Esophagus squamous epithelium (tissue), 5 donors: ENCODE results near the gene MRPL43. TPM values are rescaled to one million over a fixed set of nuclear protein-coding genes. Genes with fewer than 3 reads are reported as not detected.

Experiments used
- DNase-seq: peaks from one replicate; lab custom pipeline; 2025; lab: John Stamatoyannopoulos, UW
- H3K27ac ChIP-seq, 4 donors: fragments of 200-600 bp; sonication (generic); one replicate each; pipeline ENCODE4 v1.5.1; 2016 to 2019; ENCODE audit warnings: mild to moderate bottlenecking in 1 of 4
- H3K27me3 ChIP-seq, 4 donors: fragments of 200-600 bp; sonication (generic); 1 replicate in 3 of 4; 2 replicates in 1 of 4; pipeline versions ENCODE4 v1.5.1 to v1.6.0; 2017 to 2021; ENCODE audit warnings: antibody characterized with exemption in 1 of 4
- H3K36me3 ChIP-seq, 3 donors: fragments of 200-600 bp; sonication (generic); one replicate each; pipeline ENCODE4 v1.5.1; 2016 to 2019
- H3K4me1 ChIP-seq, 3 donors: fragments of 200-600 bp; sonication (generic); one replicate each; pipeline ENCODE4 v1.5.1; 2017 to 2019
- H3K4me3 ChIP-seq, 4 donors: fragments of 200-600 bp; sonication (generic); 1 replicate in 3 of 4; 2 replicates in 1 of 4; pipeline ENCODE4 v1.5.1; 2016 to 2019; ENCODE audit warnings: mild to moderate bottlenecking in 2 of 4, moderate library complexity in 1 of 4
- H3K9me3 ChIP-seq, 3 donors: fragments of 200-600 bp; sonication (generic); one replicate each; pipeline ENCODE4 v1.5.1; 2016 to 2019
- CTCF ChIP-seq, 6 experiments: fragments of 450-650 bp in 4 of 6; fragments of 200-600 bp in 2 of 6; sonication (generic) in 2 of 6; IDR thresholded peaks; one replicate each; pipeline ENCODE4 v1.5.1; 2016 to 2019; ENCODE audit warnings: antibody characterized with exemption in 6 of 6, mild to moderate bottlenecking in 4 of 6, moderate library complexity in 4 of 6
- POLR2A ChIP-seq, 4 donors: fragments of 450-650 bp; IDR thresholded peaks; one replicate each; pipeline ENCODE4 v1.6.1; 2017; ENCODE audit warnings: antibody characterized with exemption in 4 of 4, mild to moderate bottlenecking in 4 of 4, moderate library complexity in 3 of 4
- WGBS, 2 donors: methylation state at CpG; one replicate each; pipeline ENCODE4 v1.1.5; 2018; 5-methylcytosine and 5-hydroxymethylcytosine counted together
- intact Hi-C: fragments of 100-400 bp; cut with DNase I; formaldehyde crosslinking; loops from one replicate; pipeline ENCODE4 v1.15.0; 2022
- total RNA-seq, 4 donors: library from RNA; depleted of rRNA; stranded (reverse); fragments of >200 nt; gene quantifications; one replicate each; pipeline ENCODE4 v1.1.0, GENCODE V29; 2016
- donor health status: DM: yes; HTN: yes; CAD: no.

Gene MRPL43
- total RNA-seq, 4 donors from 2014 or later = 52.7 to 71.9 (median 60.7) TPM

GRCh38 chr10:101033276-101033675, 46.0 kb upstream of the MRPL43 start:
- Histone ChIP-seq H3K4me3 (peak overlapping the region in 2 of 4 donors; percentile 71 to 81), H3K36me3 (peaks cover 6 to 38% (median 31%) of the 10 kb centered on the region in 3 donors), H3K4me1 (peaks cover 18 to 58% (median 20%) of the 10 kb centered on the region in 3 donors), H3K27me3 (peaks cover 0 to 21% (median 0%) of the 10 kb centered on the region in 4 donors), H3K9me3 (no peaks in the 10 kb centered on the region), H3K27ac (peak overlapping the region; percentile 82 to 99 (median 98))
- intact Hi-C loops = no loop called here
- no peak for DNase-seq
- TF ChIP-seq CTCF (IDR thresholded peaks at IDR 0.05) = no peak
- 61 to 78% methylated on average over 3 of the region's 3 CpGs for WGBS, 2 donors

- Histone ChIP-seq H3K9me3 (no peaks in the 10 kb centered on the region), H3K36me3 (peaks cover 6 to 32% (median 26%) of the 10 kb centered on the region in 3 donors), H3K4me1 (peaks cover 18 to 58% (median 20%) of the 10 kb centered on the region in 3 donors), H3K4me3 (peak overlapping the region; percentile 41 to 81 (median 72)), H3K27ac (peak overlapping the region; percentile 82 to 99 (median 98)), H3K27me3 (peaks cover 0 to 21% (median 0%) of the 10 kb centered on the region in 4 donors)
- 8 to 17% methylated on average over 3 to 5 of the region's 6 CpGs for WGBS, 2 donors
- TF ChIP-seq POLR2A (IDR thresholded peaks at IDR 0.05) = no peak
- TF ChIP-seq CTCF (IDR thresholded peaks at IDR 0.05) = no peak
- intact Hi-C loops = no loop called here
- no peak for DNase-seq
Measured at GRCh38 chr10:101032637-101033224, 45.4 kb upstream of the MRPL43 start.

GRCh38 chr10:101031796-101032636, 44.7 kb upstream of the MRPL43 start:
- intact Hi-C loops = no loop called here
- H3K4me3 ChIP-seq = peak overlapping the region; percentile 41 to 81 (median 72)
- DNase-seq = no peak
- peaks cover 18 to 58% (median 20%) of the 10 kb centered on the region in 3 donors for H3K4me1 ChIP-seq
- TF ChIP-seq POLR2A (IDR thresholded peaks at IDR 0.05) (peak in 2 of 4 donors; percentile 36 to 73), CTCF (IDR thresholded peaks at IDR 0.05) (no peak)
- peak overlapping the region; percentile 82 to 99 (median 98) for H3K27ac ChIP-seq
- H3K27me3 ChIP-seq = peaks cover 0 to 21% (median 0%) of the 10 kb centered on the region in 4 donors
- H3K36me3 ChIP-seq = peaks cover 6 to 25% (median 20%) of the 10 kb centered on the region in 3 donors
- no peaks in the 10 kb centered on the region for H3K9me3 ChIP-seq
- WGBS, 2 donors = 0 to 1% methylated on average over 8 to 19 of the region's 47 CpGs

GRCh38 chr10:101031128-101031795, 44.0 kb upstream of the MRPL43 start, which contains the start of the genes PDZD7 and SFXN3:
Gene PDZD7 (minus strand): TSS chr10:101031129. CDS start chr10:101030219, 910 bp downstream.
Gene SFXN3 (plus strand): TSS chr10:101031234. CDS start chr10:101034695, 3,461 bp downstream.
- Histone ChIP-seq H3K27me3 (peaks cover 0 to 21% (median 0%) of the 10 kb centered on the region in 4 donors), H3K4me1 (peaks cover 18 to 58% (median 20%) of the 10 kb centered on the region in 3 donors), H3K36me3 (peaks cover 2 to 18% (median 13%) of the 10 kb centered on the region in 3 donors), H3K27ac (peak within 1 kb of the TSS; percentile 82 to 99 (median 98)), H3K4me3 (peak within 1 kb of the TSS; percentile 41 to 81 (median 72)), H3K9me3 (no peaks in the 10 kb centered on the region)
- 0% methylated on average over 1 to 9 of the region's 38 CpGs for WGBS, 2 donors
- DNase-seq = peak; percentile 58
- TF ChIP-seq POLR2A (IDR thresholded peaks at IDR 0.05) = peak in 1 of 4 donors; percentile 77
- TF ChIP-seq CTCF (IDR thresholded peaks at IDR 0.05) = no peak
- intact Hi-C loops = no loop called here
